Stimulated activated CD4-positive, alpha-beta T cell treated with anti-CD3 and anti-CD28 coated beads, Interleukin-4, amount 100 ng/mL, for 4 hours (primary cell): Measurements from ENCODE around the gene OSBPL5.

Experiments used
- DNase-seq, 2 experiments: peaks; one replicate each; pipeline ENCODE4 v3.0.0-alpha.2; 2020

OSBPL5 gene

GRCh38 chr11:3050386-3051195, 114.5 kb downstream of the OSBPL5 start:
- DNase-seq: no peak

- DNase-seq: peak; percentile 43 to 63
Measured at GRCh38 chr11:3049430-3050243, 115.5 kb downstream of the OSBPL5 start.

- DNase-seq: no peak
Measured at GRCh38 chr11:3047637-3048036, 117.5 kb downstream of the OSBPL5 start.

GRCh38 chr11:3046641-3047040, 118.5 kb downstream of the OSBPL5 start:
- DNase-seq: no peak

GRCh38 chr11:3046190-3046589, 118.9 kb downstream of the OSBPL5 start:
- DNase-seq: no peak

GRCh38 chr11:3044915-3045314, 120.2 kb downstream of the OSBPL5 start:
- no peak for DNase-seq

GRCh38 chr11:3044004-3044403, 121.1 kb downstream of the OSBPL5 start:
- no peak for DNase-seq

- no peak for DNase-seq
Measured at GRCh38 chr11:3043315-3043871, 121.7 kb downstream of the OSBPL5 start.

- no peak for DNase-seq
Measured at GRCh38 chr11:3042496-3043314, 122.4 kb downstream of the OSBPL5 start.

- no peak for DNase-seq
Measured at GRCh38 chr11:3041699-3042441, 123.2 kb downstream of the OSBPL5 start.

GRCh38 chr11:3040881-3041280, 124.2 kb downstream of the OSBPL5 start:
- no peak for DNase-seq

GRCh38 chr11:3037945-3038271, 127.2 kb downstream of the OSBPL5 start:
- no peak for DNase-seq
